ENCODE data around the gene THRB.

DNA sequence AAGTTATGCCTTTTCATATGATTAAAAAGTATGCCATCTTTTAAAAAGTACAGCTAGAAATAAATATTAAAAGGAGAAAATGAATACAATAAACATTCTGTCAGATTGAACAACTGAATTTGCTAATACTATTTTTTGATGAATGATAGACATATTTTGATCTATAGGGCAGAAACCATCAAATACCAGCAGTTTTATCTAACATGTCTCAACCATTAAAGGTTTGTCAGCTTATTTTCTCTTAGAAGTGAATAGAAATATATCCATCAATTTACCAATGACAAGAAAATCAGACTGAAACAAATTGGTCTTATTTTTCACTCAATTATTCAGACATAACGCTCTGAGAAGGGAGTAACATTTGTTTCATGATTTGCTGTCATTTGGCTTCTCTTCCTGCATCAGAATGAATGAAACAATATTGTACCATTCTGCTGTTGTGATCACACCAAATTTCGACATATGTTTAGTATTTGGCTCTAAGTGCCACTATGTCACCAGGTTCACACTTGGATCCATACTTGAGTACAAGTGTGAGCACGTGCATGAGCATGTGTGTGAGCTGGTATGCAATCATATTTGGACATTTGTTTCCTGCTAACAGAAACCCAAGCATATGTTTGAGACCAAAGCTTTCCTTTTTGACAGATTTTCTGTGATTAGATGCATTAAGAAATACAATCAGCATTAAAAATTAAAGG lies 86.5 kb downstream of the THRB start:
- no peak for TF ChIP-seq ZFP37 (tag by site-specific recombination; IDR thresholded peaks at IDR 0.05)
- TF ChIP-seq ZNF843 (tag by site-specific recombination; IDR thresholded peaks at IDR 0.05) = no peak
- TF ChIP-seq, protein P1, sequence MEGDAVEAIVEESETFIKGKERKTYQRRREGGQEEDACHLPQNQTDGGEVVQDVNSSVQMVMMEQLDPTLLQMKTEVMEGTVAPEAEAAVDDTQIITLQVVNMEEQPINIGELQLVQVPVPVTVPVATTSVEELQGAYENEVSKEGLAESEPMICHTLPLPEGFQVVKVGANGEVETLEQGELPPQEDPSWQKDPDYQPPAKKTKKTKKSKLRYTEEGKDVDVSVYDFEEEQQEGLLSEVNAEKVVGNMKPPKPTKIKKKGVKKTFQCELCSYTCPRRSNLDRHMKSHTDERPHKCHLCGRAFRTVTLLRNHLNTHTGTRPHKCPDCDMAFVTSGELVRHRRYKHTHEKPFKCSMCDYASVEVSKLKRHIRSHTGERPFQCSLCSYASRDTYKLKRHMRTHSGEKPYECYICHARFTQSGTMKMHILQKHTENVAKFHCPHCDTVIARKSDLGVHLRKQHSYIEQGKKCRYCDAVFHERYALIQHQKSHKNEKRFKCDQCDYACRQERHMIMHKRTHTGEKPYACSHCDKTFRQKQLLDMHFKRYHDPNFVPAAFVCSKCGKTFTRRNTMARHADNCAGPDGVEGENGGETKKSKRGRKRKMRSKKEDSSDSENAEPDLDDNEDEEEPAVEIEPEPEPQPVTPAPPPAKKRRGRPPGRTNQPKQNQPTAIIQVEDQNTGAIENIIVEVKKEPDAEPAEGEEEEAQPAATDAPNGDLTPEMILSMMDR (tag by site-specific recombination; IDR thresholded peaks at IDR 0.05) = no peak
- no peak for TF ChIP-seq KLF10 (tag by site-specific recombination; IDR thresholded peaks at IDR 0.05)
- TF ChIP-seq ZNF175 (tag by site-specific recombination; IDR thresholded peaks at IDR 0.05) = no peak
- TF ChIP-seq YY1 (tag by site-specific recombination; IDR thresholded peaks at IDR 0.05) = no peak
